OCI-LY3 (cell line): ENCODE results near the gene GP2.

Experiments used
- EZH2phosphoT487 ChIP-seq: fragments of 200-600 bp; shearing (Covaris generic); IDR thresholded peaks from 2 replicates; pipeline ENCODE4 v1.6.1; 2018; ENCODE audit warnings: antibody characterized with exemption, mixed run types, low read depth
- TF ChIP-seq, protein P1 (sequence below): fragments of 200-600, 300-600 bp; sonication (generic); IDR thresholded peaks from 2 replicates; pipeline ENCODE4 v1.5.1; 2014; ENCODE audit warnings: antibody characterized with exemption, low read length, low read depth

DNA sequence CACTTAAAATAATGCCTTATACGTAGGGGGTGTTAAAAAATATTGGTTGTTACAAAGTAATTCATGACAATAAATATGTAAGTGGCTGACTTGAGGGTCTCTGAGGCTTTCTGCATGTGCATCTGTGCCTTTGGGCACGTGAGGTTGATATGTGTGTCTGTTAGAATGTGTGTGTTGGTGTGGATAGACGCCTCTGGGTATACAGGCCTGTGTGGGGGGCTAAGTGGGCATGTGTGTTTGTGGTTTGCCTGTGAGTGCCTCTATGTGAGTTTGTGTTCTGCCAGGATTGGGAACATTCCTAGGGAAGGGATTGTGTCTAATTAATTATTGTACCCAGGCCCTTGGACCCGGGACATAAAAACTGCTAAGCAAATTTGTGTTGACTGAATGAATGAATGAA is 19.0 kb downstream of the GP2 start:
- TF ChIP-seq, protein P1, sequence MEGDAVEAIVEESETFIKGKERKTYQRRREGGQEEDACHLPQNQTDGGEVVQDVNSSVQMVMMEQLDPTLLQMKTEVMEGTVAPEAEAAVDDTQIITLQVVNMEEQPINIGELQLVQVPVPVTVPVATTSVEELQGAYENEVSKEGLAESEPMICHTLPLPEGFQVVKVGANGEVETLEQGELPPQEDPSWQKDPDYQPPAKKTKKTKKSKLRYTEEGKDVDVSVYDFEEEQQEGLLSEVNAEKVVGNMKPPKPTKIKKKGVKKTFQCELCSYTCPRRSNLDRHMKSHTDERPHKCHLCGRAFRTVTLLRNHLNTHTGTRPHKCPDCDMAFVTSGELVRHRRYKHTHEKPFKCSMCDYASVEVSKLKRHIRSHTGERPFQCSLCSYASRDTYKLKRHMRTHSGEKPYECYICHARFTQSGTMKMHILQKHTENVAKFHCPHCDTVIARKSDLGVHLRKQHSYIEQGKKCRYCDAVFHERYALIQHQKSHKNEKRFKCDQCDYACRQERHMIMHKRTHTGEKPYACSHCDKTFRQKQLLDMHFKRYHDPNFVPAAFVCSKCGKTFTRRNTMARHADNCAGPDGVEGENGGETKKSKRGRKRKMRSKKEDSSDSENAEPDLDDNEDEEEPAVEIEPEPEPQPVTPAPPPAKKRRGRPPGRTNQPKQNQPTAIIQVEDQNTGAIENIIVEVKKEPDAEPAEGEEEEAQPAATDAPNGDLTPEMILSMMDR = no peak
- no peak for TF ChIP-seq EZH2phosphoT487
